H1 (cell line): Measurements from ENCODE around the gene GBF1.
A peak's percentile ranks its signal among the peaks of the same experiment; 100 is the strongest.

Experiments
- BRCA1 ChIP-seq: IDR thresholded peaks from 2 replicates; pipeline ENCODE4 v1.6.1; 2012; ENCODE audit warnings: low read depth, low read length, improper control_type of control experiment
- CTCF ChIP-seq, 3 experiments: IDR thresholded peaks; 1 replicate in 2 of 3; 2 replicates in 1 of 3; pipeline versions ENCODE4 v1.5.1 to v1.6.1; 2011; ENCODE audit warnings: low read length in 3 of 3, mild to moderate bottlenecking in 3 of 3, inconsistent platforms in 2 of 3, low read depth in 1 of 3, moderate library complexity in 1 of 3; ENCODE audit not compliant: insufficient read depth in 1 of 3; ENCODE audit errors: control extremely low read depth in 1 of 3
- E2F6 ChIP-seq: IDR thresholded peaks from 2 replicates; pipeline ENCODE4 v1.6.1; 2012; ENCODE audit warnings: inconsistent platforms
- EP300 ChIP-seq, 2 experiments: IDR thresholded peaks; 1 replicate in 1 of 2; 2 replicates in 1 of 2; pipeline ENCODE4 v1.6.1; 2011 to 2012; ENCODE audit warnings: low read depth in 2 of 2, low read length in 2 of 2, mild to moderate bottlenecking in 2 of 2, borderline replicate concordance in 1 of 2, inconsistent platforms in 1 of 2, moderate library complexity in 1 of 2
- HDAC2 ChIP-seq, 2 experiments: fragments of 300-600 bp in 1 of 2; sonication (generic) in 1 of 2; IDR thresholded peaks; 2 replicates each; pipeline ENCODE4 v1.6.1; 2011 to 2012; ENCODE audit warnings: low read depth in 2 of 2, low read length in 2 of 2, mild to moderate bottlenecking in 2 of 2, moderate library complexity in 2 of 2, borderline replicate concordance in 1 of 2, inconsistent platforms in 1 of 2
- JUN ChIP-seq: IDR thresholded peaks from 2 replicates; pipeline ENCODE4 v1.6.1; 2011; ENCODE audit warnings: low read depth, mild to moderate bottlenecking, improper control_type of control experiment, low read length
- RAD21 ChIP-seq, 2 experiments: IDR thresholded peaks in 1 of 2; conservative IDR thresholded peaks in 1 of 2; 2 replicates each; pipeline ENCODE4 v1.6.1; 2011; ENCODE audit warnings: low read depth in 2 of 2, low read length in 2 of 2, improper control_type of control experiment in 1 of 2, inconsistent platforms in 1 of 2, mild to moderate bottlenecking in 1 of 2, moderate library complexity in 1 of 2
- SRF ChIP-seq: IDR thresholded peaks from 2 replicates; pipeline ENCODE4 v1.6.1; 2011; ENCODE audit warnings: mild to moderate bottlenecking, low read depth, low read length, moderate library complexity
- USF2 ChIP-seq: IDR thresholded peaks from 2 replicates; pipeline ENCODE4 v1.6.1; 2011; ENCODE audit warnings: low read length, improper control_type of control experiment
- YY1 ChIP-seq: IDR thresholded peaks from 2 replicates; pipeline ENCODE4 v1.6.1; 2011; ENCODE audit warnings: low read depth, mild to moderate bottlenecking, low read length
- ZNF274 ChIP-seq: IDR thresholded peaks from 2 replicates; pipeline ENCODE4 v1.7.0; 2012; ENCODE audit warnings: low read length, borderline replicate concordance; ENCODE audit errors: extremely low read depth

DNA sequence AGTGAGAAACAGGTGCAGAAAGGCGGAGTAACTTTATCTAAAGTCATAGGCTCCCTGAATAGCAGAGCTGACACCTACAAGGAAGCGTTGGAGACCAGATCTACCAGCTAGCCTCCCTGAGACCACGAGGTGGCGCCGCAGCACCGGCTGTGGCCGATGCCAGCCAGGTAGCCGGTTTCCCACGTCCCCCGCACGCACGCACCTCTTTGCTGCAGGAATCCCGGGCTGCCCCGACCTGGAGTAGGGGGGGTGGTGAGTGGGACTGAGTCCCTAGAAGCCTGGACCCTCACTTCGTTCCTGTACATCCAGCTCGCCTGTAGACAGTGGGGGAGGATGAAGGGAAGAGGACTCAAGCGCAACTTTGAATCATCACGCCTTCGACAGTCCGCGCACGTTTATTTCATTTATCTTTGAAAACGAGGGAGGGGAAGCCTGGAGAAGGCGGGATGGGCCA lies 15.5 kb upstream of the GBF1 start:
- no peak for TF ChIP-seq HDAC2 (IDR thresholded peaks at IDR 0.05; ENCODE audit: borderline replicate concordance in 1 of 2, low read depth in 2 of 2, low read length in 2 of 2)
- TF ChIP-seq CTCF (IDR thresholded peaks at IDR 0.05; ENCODE audit: control extremely low read depth in 1 of 3, insufficient read depth in 1 of 3, low read depth in 1 of 3, low read length in 3 of 3): peak; percentile 97 to 98 (median 97)
- no peak for TF ChIP-seq BRCA1
- TF ChIP-seq RAD21 (IDR thresholded peaks at IDR 0.05 in 1 of 2, conservative IDR thresholded peaks at IDR 0.05 in 1 of 2; ENCODE audit: low read depth in 2 of 2, low read length in 2 of 2): peak; percentile 99
- no peak for TF ChIP-seq EP300 (IDR thresholded peaks at IDR 0.05; ENCODE audit: borderline replicate concordance in 1 of 2, low read depth in 2 of 2, low read length in 2 of 2)
- no peak for TF ChIP-seq SRF
- TF ChIP-seq JUN: no peak
- no peak for TF ChIP-seq YY1
- TF ChIP-seq USF2: no peak
- peak; percentile 78 for TF ChIP-seq E2F6
- no peak for TF ChIP-seq ZNF274
